ENCODE data around the gene DNAJC28. TPM values are rescaled to one million over a fixed set of nuclear protein-coding genes. Genes with fewer than 3 reads are reported as not detected.

DNAJC28 gene
- total RNA-seq, 1 donor from 2014 or later, result 2.1 TPM

GRCh38 chr21:33488936-33489335, 2.6 kb downstream of the DNAJC28 start:
- Histone ChIP-seq H3K4me1 (ENCODE audit: insufficient read depth, low read length) (peaks cover 5% of the 10 kb centered on the region), H3K9me3 (ENCODE audit: insufficient read depth, low read depth, low read length) (no peaks in the 10 kb centered on the region), H2AFZ (ENCODE audit: low read depth, low read length) (no peak overlapping the region), H3K79me2 (ENCODE audit: insufficient read depth, low read length) (no peaks in the 10 kb centered on the region), H3K36me3 (ENCODE audit: insufficient read depth, low read length) (no peaks in the 10 kb centered on the region), H3K4me2 (ENCODE audit: low read length) (no peak overlapping the region), H3K27me3 (ENCODE audit: insufficient read depth, low read length) (no peaks in the 10 kb centered on the region), H3K9ac (ENCODE audit: low read length) (no peak overlapping the region), H3K4me3 (ENCODE audit: insufficient read depth, low read depth, low read length) (no peak overlapping the region), H4K20me1 (ENCODE audit: insufficient read depth, low read length) (no peaks in the 10 kb centered on the region), H3K27ac (ENCODE audit: low read depth, low read length) (no peak overlapping the region)
- Mint-ChIP-seq H3K4me3 (ENCODE audit: unreplicated experiment) (no peak overlapping the region), H3K9me3 (ENCODE audit: unreplicated experiment) (no peaks in the 10 kb centered on the region), H3K27me3 (ENCODE audit: low read depth, unreplicated experiment) (no peaks in the 10 kb centered on the region), H3K36me3 (ENCODE audit: low read depth, unreplicated experiment) (peaks cover 3% of the 10 kb centered on the region), H3K27ac (ENCODE audit: unreplicated experiment) (no peak overlapping the region), H3K4me1 (ENCODE audit: low read depth, unreplicated experiment) (no peaks in the 10 kb centered on the region)
- TF ChIP-seq CTCF (IDR thresholded peaks at IDR 0.05; ENCODE audit: insufficient read depth, low read depth, low read length) (no peak), EZH2 (IDR thresholded peaks at IDR 0.05; ENCODE audit: insufficient read depth, low read length) (no peak)
- DNase-seq (ENCODE audit: low read depth), result no peak
- FAIRE-seq, result no peak

GRCh38 chr21:33487996-33488395, 3.5 kb downstream of the DNAJC28 start:
- Mint-ChIP-seq H3K27me3 (ENCODE audit: low read depth, unreplicated experiment) (no peaks in the 10 kb centered on the region), H3K9me3 (ENCODE audit: unreplicated experiment) (no peaks in the 10 kb centered on the region), H3K4me1 (ENCODE audit: low read depth, unreplicated experiment) (no peaks in the 10 kb centered on the region), H3K36me3 (ENCODE audit: low read depth, unreplicated experiment) (peaks cover 3% of the 10 kb centered on the region), H3K27ac (ENCODE audit: unreplicated experiment) (no peak overlapping the region), H3K4me3 (ENCODE audit: unreplicated experiment) (no peak overlapping the region)
- Histone ChIP-seq H3K36me3 (ENCODE audit: insufficient read depth, low read length) (no peaks in the 10 kb centered on the region), H3K27ac (ENCODE audit: low read depth, low read length) (no peak overlapping the region), H3K4me3 (ENCODE audit: insufficient read depth, low read depth, low read length) (no peak overlapping the region), H2AFZ (ENCODE audit: low read depth, low read length) (no peak overlapping the region), H3K79me2 (ENCODE audit: insufficient read depth, low read length) (no peaks in the 10 kb centered on the region), H4K20me1 (ENCODE audit: insufficient read depth, low read length) (no peaks in the 10 kb centered on the region), H3K27me3 (ENCODE audit: insufficient read depth, low read length) (no peaks in the 10 kb centered on the region), H3K9ac (ENCODE audit: low read length) (no peak overlapping the region), H3K4me2 (ENCODE audit: low read length) (no peak overlapping the region), H3K9me3 (ENCODE audit: insufficient read depth, low read depth, low read length) (no peaks in the 10 kb centered on the region), H3K4me1 (ENCODE audit: insufficient read depth, low read length) (peaks cover 5% of the 10 kb centered on the region)
- FAIRE-seq (no peak), DNase-seq (ENCODE audit: low read depth) (no peak)
- TF ChIP-seq EZH2 (IDR thresholded peaks at IDR 0.05; ENCODE audit: insufficient read depth, low read length), result no peak
- no peak for TF ChIP-seq CTCF (IDR thresholded peaks at IDR 0.05; ENCODE audit: insufficient read depth, low read depth, low read length)

- H3K9me3 Mint-ChIP-seq (ENCODE audit: unreplicated experiment), result no peaks in the 10 kb centered on the region
- H3K4me1 Mint-ChIP-seq (ENCODE audit: low read depth, unreplicated experiment), result peaks cover 11% of the 10 kb centered on the region
- H3K79me2 ChIP-seq (ENCODE audit: insufficient read depth, low read length), result peaks cover 19% of the 10 kb centered on the region
- no peaks in the 10 kb centered on the region for H3K36me3 Mint-ChIP-seq (ENCODE audit: low read depth, unreplicated experiment)
- DNase-seq (ENCODE audit: low read depth) (no peak), FAIRE-seq (no peak)
- peak overlapping the region; percentile 26 for H3K27ac Mint-ChIP-seq (ENCODE audit: unreplicated experiment)
- H3K27me3 ChIP-seq (ENCODE audit: insufficient read depth, low read length), result no peaks in the 10 kb centered on the region
- H4K20me1 ChIP-seq (ENCODE audit: insufficient read depth, low read length), result peaks cover 7% of the 10 kb centered on the region
- no peaks in the 10 kb centered on the region for H3K9me3 ChIP-seq (ENCODE audit: insufficient read depth, low read depth, low read length)
- H3K36me3 ChIP-seq (ENCODE audit: insufficient read depth, low read length), result no peaks in the 10 kb centered on the region
- H3K27ac ChIP-seq (ENCODE audit: low read depth, low read length), result no peak overlapping the region
- H3K4me3 ChIP-seq (ENCODE audit: insufficient read depth, low read depth, low read length), result no peak overlapping the region
- no peaks in the 10 kb centered on the region for H3K27me3 Mint-ChIP-seq (ENCODE audit: low read depth, unreplicated experiment)
- H3K4me1 ChIP-seq (ENCODE audit: insufficient read depth, low read length), result peaks cover 9% of the 10 kb centered on the region
- H3K4me3 Mint-ChIP-seq (ENCODE audit: unreplicated experiment), result peak overlapping the region; percentile 95
- no peak overlapping the region for H3K9ac ChIP-seq (ENCODE audit: low read length)
- TF ChIP-seq EZH2 (IDR thresholded peaks at IDR 0.05; ENCODE audit: insufficient read depth, low read length) (no peak), CTCF (IDR thresholded peaks at IDR 0.05; ENCODE audit: insufficient read depth, low read depth, low read length) (no peak)
- no peak overlapping the region for H3K4me2 ChIP-seq (ENCODE audit: low read length)
- H2AFZ ChIP-seq (ENCODE audit: low read depth, low read length), result no peak overlapping the region
These were observed 10.1 kb downstream of the DNAJC28 start for GRCh38 chr21:33481314-33481943.

Measured in astrocyte (in vitro differentiated cells and primary cell).